Panc1 (cell line): ENCODE data around the gene COMMD7. TPM values are rescaled to one million over a fixed set of nuclear protein-coding genes. Genes with fewer than 3 reads are reported as not detected.
A peak's percentile ranks its signal among the peaks of the same experiment; 100 is the strongest.

Experiments used
- ATAC-seq: fragments of 200-7000 bp; cut with Tn5 transposase; 2 replicates; pipeline ENCODE4 v1.9.1; 2020; ENCODE audit warnings: mild to moderate bottlenecking, moderate library complexity
- BruUV-seq: library from RNA; stranded (reverse); fragments of 400-500 nt; replicated peaks from 2 replicates; lab custom pipeline; 2021; lab: Mats Ljungman, UMichigan
- CTCF ChIA-PET: fragments of 300-600 bp; sonication (Branson Sonifier 250); formaldehyde crosslinking; loops from one replicate; lab custom pipeline; 2022; ENCODE audit warnings: antibody characterized with exemption; lab: Charles Lee
- POLR2A ChIA-PET: fragments of 300-600 bp; sonication (Branson Sonifier 250); formaldehyde crosslinking; loops from one replicate; lab custom pipeline; 2022; ENCODE audit warnings: antibody characterized with exemption; lab: Charles Lee
- DNase-seq: peaks from one replicate; pipeline ENCODE4 v3.0.0-alpha.2; 2010; ENCODE audit warnings: low read depth, low spot score
- H3K27ac ChIP-seq: 2 replicates; pipeline ENCODE4 v1.5.1; 2011; ENCODE audit warnings: mild to moderate bottlenecking, low read length, inconsistent platforms
- H3K27me3 ChIP-seq: fragments of 200-500 bp; sonication (Bioruptor generic); 2 replicates; pipeline ENCODE4 v1.6.0; 2014; ENCODE audit warnings: low read length, inconsistent platforms; ENCODE audit not compliant: control insufficient read depth, insufficient read depth
- H3K36me3 ChIP-seq: fragments of 200-500 bp; sonication (Bioruptor generic); 2 replicates; pipeline ENCODE4 v1.5.1; 2014; ENCODE audit warnings: inconsistent platforms, mild to moderate bottlenecking, low read length, moderate library complexity; ENCODE audit not compliant: control insufficient read depth, insufficient read depth
- H3K4me1 ChIP-seq: 2 replicates; pipeline ENCODE4 v1.5.1; 2011; ENCODE audit warnings: inconsistent platforms, mild to moderate bottlenecking, low read length, moderate library complexity; ENCODE audit not compliant: control insufficient read depth, insufficient read depth
- H3K4me3 ChIP-seq, 2 experiments: 2 replicates each; pipeline ENCODE4 v1.5.1; 2011 to 2012; ENCODE audit warnings: low read depth in 2 of 2, low read length in 2 of 2, mild to moderate bottlenecking in 2 of 2, inconsistent platforms in 1 of 2, moderate library complexity in 1 of 2
- H3K9me3 ChIP-seq: fragments of 200-500 bp; sonication (Bioruptor generic); 2 replicates; pipeline ENCODE4 v1.5.1; 2014; ENCODE audit warnings: low read depth, mild to moderate bottlenecking, inconsistent platforms, low read length, moderate library complexity; ENCODE audit not compliant: control insufficient read depth, insufficient read depth
- CTCF ChIP-seq: fragments of 450-650 bp; IDR thresholded peaks from 2 replicates; pipeline ENCODE4 v1.5.1; 2017; ENCODE audit warnings: mild to moderate bottlenecking
- POLR2AphosphoS5 ChIP-seq: IDR thresholded peaks from 2 replicates; pipeline ENCODE4 v1.6.1; 2012; ENCODE audit warnings: mild to moderate bottlenecking, low read depth, low read length, moderate library complexity
- REST ChIP-seq, 2 experiments: IDR thresholded peaks; 2 replicates each; pipeline ENCODE4 v1.6.1; 2011 to 2012; ENCODE audit warnings: low read depth in 2 of 2, control low read depth in 1 of 2, low read length in 1 of 2, mild to moderate bottlenecking in 1 of 2, moderate library complexity in 1 of 2; ENCODE audit not compliant: insufficient read depth in 1 of 2
- SIN3A ChIP-seq: IDR thresholded peaks from 2 replicates; pipeline ENCODE4 v1.6.1; 2012; ENCODE audit warnings: low read depth, mild to moderate bottlenecking, low read length, moderate library complexity, borderline replicate concordance; ENCODE audit not compliant: insufficient read depth
- TCF7L2 ChIP-seq: IDR thresholded peaks from 2 replicates; pipeline ENCODE4 v1.6.1; 2011; ENCODE audit warnings: mild to moderate bottlenecking, low read depth, low read length, inconsistent platforms
- in situ Hi-C: cut with HindIII; loops from 2 replicates; pipeline ENCODE4 v1.10.0; 2016; ENCODE audit warnings: low sequenced_read_pairs, low pct_unique_long_range_greater_than_20kb
- intact Hi-C: fragments of 100-400 bp; cut with micrococcal nuclease; formaldehyde crosslinking; loops from one replicate; pipeline ENCODE4 v1.10.0; 2022; ENCODE audit not compliant: unreplicated experiment
- total RNA-seq: library from RNA; stranded (reverse); gene quantifications from one replicate; pipeline ENCODE4 v1.2.1, GENCODE V29; 2021; ENCODE audit not compliant: unreplicated experiment

The COMMD7 gene
- total RNA-seq, 1 experiment from 2014 or later = 24.8 TPM

GRCh38 chr20:32670773-32671455 is 72.4 kb downstream of the COMMD7 start:
- intact Hi-C loops (no loop called here), in situ Hi-C loops (no loop called here)
- H3K36me3 ChIP-seq = no peaks in the 10 kb centered on the region
- TF ChIP-seq POLR2AphosphoS5 (no peak), REST (IDR thresholded peaks at IDR 0.05; ENCODE audit: insufficient read depth in 1 of 2, low read depth in 2 of 2, low read length in 1 of 2) (no peak)
- ATAC-seq (no peak), DNase-seq (no peak)
- no peaks in the 10 kb centered on the region for H3K27me3 ChIP-seq
- ChIA-PET CTCF (no interaction called here), POLR2A (no interaction called here)
- H3K27ac ChIP-seq = no peak overlapping the region
- BruUV-seq = no TSS peak
- H3K9me3 ChIP-seq = no peaks in the 10 kb centered on the region
- no peaks in the 10 kb centered on the region for H3K4me1 ChIP-seq
- H3K4me3 ChIP-seq = no peak overlapping the region

- TF ChIP-seq SIN3A = no peak
- TF ChIP-seq REST (IDR thresholded peaks at IDR 0.05; ENCODE audit: insufficient read depth in 1 of 2, low read depth in 2 of 2, low read length in 1 of 2) = no peak
- in situ Hi-C loops (no loop called here), intact Hi-C loops (no loop called here)
- no peak for ATAC-seq
- no peak for DNase-seq
- CTCF ChIA-PET = interaction anchor here (0.6 kb wide), 1 partner anchor 111 kb away, joined by 3 read pairs; no protein-coding TSS in a partner anchor
- H3K9me3 ChIP-seq = no peaks in the 10 kb centered on the region
- no peaks in the 10 kb centered on the region for H3K27me3 ChIP-seq
- H3K4me1 ChIP-seq = no peaks in the 10 kb centered on the region
- POLR2A ChIA-PET = no interaction called here
- no peaks in the 10 kb centered on the region for H3K36me3 ChIP-seq
- no TSS peak for BruUV-seq
- no peak overlapping the region for H3K4me3 ChIP-seq
- no peak overlapping the region for H3K27ac ChIP-seq
Observed at GRCh38 chr20:32667027-32667426, 76.2 kb downstream of the COMMD7 start.

- CTCF ChIA-PET = interaction anchor here (1.1 kb wide), 1 partner anchor 113 kb away, joined by 3 read pairs; no protein-coding TSS in a partner anchor
- no peaks in the 10 kb centered on the region for H3K9me3 ChIP-seq
- no peaks in the 10 kb centered on the region for H3K27me3 ChIP-seq
- TF ChIP-seq REST (IDR thresholded peaks at IDR 0.05; ENCODE audit: insufficient read depth in 1 of 2, low read depth in 2 of 2, low read length in 1 of 2) = no peak
- no peak for TF ChIP-seq CTCF
- TF ChIP-seq POLR2AphosphoS5 = no peak
- no peak for TF ChIP-seq TCF7L2
- no peak for TF ChIP-seq SIN3A
- H3K4me3 ChIP-seq = no peak overlapping the region
- no peak overlapping the region for H3K27ac ChIP-seq
- DNase-seq (no peak), ATAC-seq (peak; percentile 59; the same call in 1 of the 2 replicates)
- POLR2A ChIA-PET = interaction anchor here (0.6 kb wide), 2 partner anchors 135 to 355 kb away, joined by 4 to 9 read pairs; no protein-coding TSS in a partner anchor
- in situ Hi-C loops (no loop called here), intact Hi-C loops (no loop called here)
- no TSS peak for BruUV-seq
- H3K36me3 ChIP-seq = no peaks in the 10 kb centered on the region
- no peaks in the 10 kb centered on the region for H3K4me1 ChIP-seq
Observed at GRCh38 chr20:32664678-32665159, 78.5 kb downstream of the COMMD7 start.
